ENCODE measurements around the gene TFR2. TPM values are rescaled to one million over a fixed set of nuclear protein-coding genes. Genes with fewer than 3 reads are reported as not detected.
A peak's percentile ranks its signal among the peaks of the same experiment; 100 is the strongest.

TFR2 gene
- total RNA-seq, 1 donor from 2014 or later = 0.50 TPM

DNA sequence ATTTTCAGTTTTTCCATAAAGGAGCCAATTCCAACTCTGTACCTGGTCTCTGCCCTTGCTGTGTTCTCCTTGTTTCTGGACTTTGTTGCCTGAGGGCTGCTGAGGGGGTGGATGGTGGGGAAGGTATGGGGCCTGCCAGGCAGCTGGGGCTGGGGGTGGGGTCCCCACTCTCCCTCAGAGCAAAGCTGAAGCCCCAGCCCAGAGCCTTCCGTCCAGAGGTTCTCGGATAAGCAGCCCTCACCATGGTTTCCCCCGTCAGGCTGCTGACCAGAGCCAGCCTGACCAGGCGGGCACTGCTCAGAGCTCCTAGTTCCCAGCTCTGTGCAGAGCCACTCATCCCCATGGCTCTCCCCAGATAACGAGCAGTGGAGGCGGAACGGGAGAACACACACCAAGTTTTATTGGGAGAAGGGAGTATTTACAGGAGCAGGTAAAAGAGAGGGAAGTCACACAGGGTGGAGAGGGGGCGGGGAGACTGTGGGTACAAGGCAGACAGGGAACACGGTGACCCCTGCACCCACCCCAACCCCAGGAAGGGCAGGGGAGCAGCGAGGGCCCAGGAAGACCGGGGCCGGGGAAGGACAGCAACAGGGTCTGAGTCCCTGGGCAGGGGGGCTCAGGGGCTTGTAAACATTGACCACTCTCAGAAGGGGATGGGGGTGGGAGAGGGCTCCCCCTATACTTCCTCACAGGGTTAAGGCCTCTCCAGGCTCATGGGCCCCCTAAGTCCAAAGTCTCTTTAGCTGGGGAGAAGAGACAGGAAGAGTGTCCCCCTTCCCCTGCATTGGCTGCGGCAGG is 38.0 kb upstream of the TFR2 start:
- Histone ChIP-seq H3K79me2 (ENCODE audit: insufficient read depth, low read length) (peaks cover 40% of the 10 kb centered on the region), H3K9me3 (ENCODE audit: insufficient read depth, low read depth, low read length) (no peaks in the 10 kb centered on the region), H4K20me1 (ENCODE audit: insufficient read depth, low read length) (peaks cover 64% of the 10 kb centered on the region), H3K27ac (ENCODE audit: low read depth, low read length) (no peak overlapping the region), H3K4me3 (ENCODE audit: insufficient read depth, low read depth, low read length) (no peak overlapping the region), H3K9ac (ENCODE audit: low read length) (no peak overlapping the region), H3K4me2 (ENCODE audit: low read length) (no peak overlapping the region), H3K36me3 (ENCODE audit: insufficient read depth, low read length) (peaks cover 2% of the 10 kb centered on the region), H3K27me3 (ENCODE audit: insufficient read depth, low read length) (no peaks in the 10 kb centered on the region), H3K4me1 (ENCODE audit: insufficient read depth, low read length) (peaks cover 12% of the 10 kb centered on the region), H2AFZ (ENCODE audit: low read depth, low read length) (no peak overlapping the region)
- no peaks in the 10 kb centered on the region for H3K9me3 Mint-ChIP-seq (ENCODE audit: unreplicated experiment)
- H3K4me1 Mint-ChIP-seq (ENCODE audit: low read depth, unreplicated experiment) = peaks cover 4% of the 10 kb centered on the region
- no peak overlapping the region for H3K4me3 Mint-ChIP-seq (ENCODE audit: unreplicated experiment)
- H3K27me3 Mint-ChIP-seq (ENCODE audit: low read depth, unreplicated experiment) = no peaks in the 10 kb centered on the region
- no peak for DNase-seq (ENCODE audit: low read depth)
- H3K36me3 Mint-ChIP-seq (ENCODE audit: low read depth, unreplicated experiment) = peaks cover 9% of the 10 kb centered on the region
- no peak overlapping the region for H3K27ac Mint-ChIP-seq (ENCODE audit: unreplicated experiment)
- TF ChIP-seq, protein P1, sequence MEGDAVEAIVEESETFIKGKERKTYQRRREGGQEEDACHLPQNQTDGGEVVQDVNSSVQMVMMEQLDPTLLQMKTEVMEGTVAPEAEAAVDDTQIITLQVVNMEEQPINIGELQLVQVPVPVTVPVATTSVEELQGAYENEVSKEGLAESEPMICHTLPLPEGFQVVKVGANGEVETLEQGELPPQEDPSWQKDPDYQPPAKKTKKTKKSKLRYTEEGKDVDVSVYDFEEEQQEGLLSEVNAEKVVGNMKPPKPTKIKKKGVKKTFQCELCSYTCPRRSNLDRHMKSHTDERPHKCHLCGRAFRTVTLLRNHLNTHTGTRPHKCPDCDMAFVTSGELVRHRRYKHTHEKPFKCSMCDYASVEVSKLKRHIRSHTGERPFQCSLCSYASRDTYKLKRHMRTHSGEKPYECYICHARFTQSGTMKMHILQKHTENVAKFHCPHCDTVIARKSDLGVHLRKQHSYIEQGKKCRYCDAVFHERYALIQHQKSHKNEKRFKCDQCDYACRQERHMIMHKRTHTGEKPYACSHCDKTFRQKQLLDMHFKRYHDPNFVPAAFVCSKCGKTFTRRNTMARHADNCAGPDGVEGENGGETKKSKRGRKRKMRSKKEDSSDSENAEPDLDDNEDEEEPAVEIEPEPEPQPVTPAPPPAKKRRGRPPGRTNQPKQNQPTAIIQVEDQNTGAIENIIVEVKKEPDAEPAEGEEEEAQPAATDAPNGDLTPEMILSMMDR (IDR thresholded peaks at IDR 0.05; ENCODE audit: insufficient read depth, low read depth, low read length) = no peak
- FAIRE-seq = no peak

DNA sequence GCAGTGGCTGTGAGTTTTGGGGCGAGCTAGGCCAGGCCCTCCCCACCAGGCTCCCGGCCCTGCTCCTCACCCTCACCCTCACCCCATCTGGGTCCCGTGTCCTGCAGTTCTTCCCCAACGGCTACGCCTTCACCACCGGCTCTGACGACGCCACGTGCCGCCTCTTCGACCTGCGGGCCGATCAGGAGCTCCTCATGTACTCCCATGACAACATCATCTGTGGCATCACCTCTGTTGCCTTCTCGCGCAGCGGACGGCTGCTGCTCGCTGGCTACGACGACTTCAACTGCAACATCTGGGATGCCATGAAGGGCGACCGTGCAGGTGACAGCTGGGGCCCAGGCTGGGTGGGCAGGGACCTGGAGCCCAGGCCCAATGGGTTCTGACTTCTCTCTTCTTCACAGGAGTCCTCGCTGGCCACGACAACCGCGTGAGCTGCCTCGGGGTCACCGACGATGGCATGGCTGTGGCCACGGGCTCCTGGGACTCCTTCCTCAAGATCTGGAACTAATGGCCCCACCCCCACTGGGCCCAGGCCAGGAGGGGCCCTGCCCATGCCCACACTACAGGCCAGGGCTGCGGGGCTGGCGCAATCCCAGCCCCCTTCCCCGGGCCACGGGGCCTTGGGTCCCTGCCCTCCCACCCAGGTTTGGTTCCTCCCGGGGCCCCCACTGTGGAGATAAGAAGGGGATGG is 37.1 kb upstream of the TFR2 start:
- Mint-ChIP-seq H3K36me3 (ENCODE audit: low read depth, unreplicated experiment) (peaks cover 9% of the 10 kb centered on the region), H3K27ac (ENCODE audit: unreplicated experiment) (no peak overlapping the region), H3K4me3 (ENCODE audit: unreplicated experiment) (peak overlapping the region; percentile 17), H3K9me3 (ENCODE audit: unreplicated experiment) (no peaks in the 10 kb centered on the region), H3K27me3 (ENCODE audit: low read depth, unreplicated experiment) (no peaks in the 10 kb centered on the region), H3K4me1 (ENCODE audit: low read depth, unreplicated experiment) (peaks cover 4% of the 10 kb centered on the region)
- Histone ChIP-seq H3K9me3 (ENCODE audit: insufficient read depth, low read depth, low read length) (no peaks in the 10 kb centered on the region), H4K20me1 (ENCODE audit: insufficient read depth, low read length) (peaks cover 64% of the 10 kb centered on the region), H3K79me2 (ENCODE audit: insufficient read depth, low read length) (peaks cover 47% of the 10 kb centered on the region), H3K27ac (ENCODE audit: low read depth, low read length) (no peak overlapping the region), H3K4me3 (ENCODE audit: insufficient read depth, low read depth, low read length) (no peak overlapping the region), H3K27me3 (ENCODE audit: insufficient read depth, low read length) (no peaks in the 10 kb centered on the region), H2AFZ (ENCODE audit: low read depth, low read length) (no peak overlapping the region), H3K36me3 (ENCODE audit: insufficient read depth, low read length) (peaks cover 2% of the 10 kb centered on the region), H3K9ac (ENCODE audit: low read length) (no peak overlapping the region), H3K4me2 (ENCODE audit: low read length) (no peak overlapping the region), H3K4me1 (ENCODE audit: insufficient read depth, low read length) (peaks cover 12% of the 10 kb centered on the region)
- DNase-seq (ENCODE audit: low read depth) (no peak), FAIRE-seq (no peak)
- TF ChIP-seq EZH2 (IDR thresholded peaks at IDR 0.05; ENCODE audit: insufficient read depth, low read length) = no peak
- TF ChIP-seq, protein P1 (IDR thresholded peaks at IDR 0.05; ENCODE audit: insufficient read depth, low read depth, low read length) = no peak
